Measurements from ENCODE around the gene ZNF292.

DNA sequence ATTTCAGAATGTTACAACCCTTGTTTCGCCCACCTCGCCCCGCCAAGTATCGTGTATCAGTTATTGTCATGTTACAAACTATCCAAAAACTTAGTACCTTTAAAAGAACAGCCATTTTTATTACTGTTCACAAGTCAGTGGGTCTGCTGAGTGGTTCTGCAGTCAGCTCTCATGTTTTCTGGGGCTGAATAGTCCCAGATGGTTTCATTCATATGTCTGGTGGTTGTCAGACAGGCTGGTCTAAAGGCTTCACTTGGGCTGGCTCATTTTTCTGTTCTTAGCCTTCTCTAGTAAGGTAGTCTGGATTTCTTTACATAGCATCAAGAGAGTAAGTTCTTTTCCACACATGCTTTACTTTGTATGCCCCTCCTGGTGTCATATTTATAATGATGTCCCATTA is 8.6 kb downstream of the ZNF292 start:
- TF ChIP-seq CTCF (IDR thresholded peaks at IDR 0.05; ENCODE audit: low read depth, low read length, poor library complexity, severe bottlenecking): no peak
- TF ChIP-seq EZH2phosphoT487 (IDR thresholded peaks at IDR 0.05; ENCODE audit: borderline replicate concordance, low read length): no peak
